Muscle layer of colon (tissue), 2 donors: Measurements from ENCODE around the gene BRICD5.

Experiments
- H3K27ac ChIP-seq: one replicate; pipeline ENCODE4 v1.7.0; 2013; ENCODE audit warnings: low read depth, mild to moderate bottlenecking, low read length, moderate library complexity
- H3K27me3 ChIP-seq, 2 donors: one replicate each; pipeline ENCODE4 v1.7.0; 2013; ENCODE audit warnings: low read length in 2 of 2, mild to moderate bottlenecking in 2 of 2; ENCODE audit not compliant: insufficient read depth in 2 of 2, control insufficient read depth in 1 of 2
- H3K36me3 ChIP-seq: one replicate; pipeline ENCODE4 v1.7.0; 2013; ENCODE audit warnings: mild to moderate bottlenecking, low read length; ENCODE audit not compliant: insufficient read depth
- H3K4me1 ChIP-seq: one replicate; pipeline ENCODE4 v1.7.0; 2013; ENCODE audit warnings: mild to moderate bottlenecking, low read length; ENCODE audit not compliant: insufficient read depth
- H3K4me3 ChIP-seq, 2 donors: one replicate each; pipeline ENCODE4 v1.7.0; 2013; ENCODE audit warnings: low read length in 2 of 2, low read depth in 1 of 2, mild to moderate bottlenecking in 1 of 2, moderate library complexity in 1 of 2
- H3K9ac ChIP-seq: one replicate; pipeline ENCODE4 v1.7.0; 2013; ENCODE audit warnings: low read length
- H3K9me3 ChIP-seq: one replicate; pipeline ENCODE4 v1.7.0; 2013; ENCODE audit warnings: mild to moderate bottlenecking, low read length
- donor health status: abdominal sarcoma.
- donor health status: Adenocarcinoma of cecum.

BRICD5 gene

DNA sequence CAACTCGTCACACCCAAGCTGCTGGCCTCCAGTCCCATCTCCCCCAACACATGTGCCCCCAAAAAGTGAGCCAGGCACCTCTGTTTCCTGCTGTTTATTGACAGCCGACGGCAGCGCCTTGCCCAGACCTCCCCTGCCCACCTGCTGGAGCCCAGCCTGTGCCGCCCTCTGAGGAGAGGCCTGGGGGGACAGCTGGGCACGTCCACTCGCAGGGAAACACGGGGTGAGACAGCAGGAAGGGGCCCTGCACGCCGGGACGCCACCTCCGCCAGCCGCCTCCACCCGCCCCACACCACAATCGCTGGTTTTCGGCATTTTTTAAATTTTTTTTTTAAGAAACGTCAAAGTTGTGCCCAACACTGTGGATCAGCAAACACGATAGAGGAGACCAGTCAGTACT is 33.6 kb downstream of the BRICD5 start:
- H3K9ac ChIP-seq: no peak overlapping the region
- H3K9me3 ChIP-seq: no peaks in the 10 kb centered on the region
- no peak overlapping the region for H3K27ac ChIP-seq
- H3K4me3 ChIP-seq: no peak overlapping the region
- H3K36me3 ChIP-seq: peaks cover 33% of the 10 kb centered on the region
- H3K27me3 ChIP-seq: no peaks in the 10 kb centered on the region
- H3K4me1 ChIP-seq: no peaks in the 10 kb centered on the region

DNA sequence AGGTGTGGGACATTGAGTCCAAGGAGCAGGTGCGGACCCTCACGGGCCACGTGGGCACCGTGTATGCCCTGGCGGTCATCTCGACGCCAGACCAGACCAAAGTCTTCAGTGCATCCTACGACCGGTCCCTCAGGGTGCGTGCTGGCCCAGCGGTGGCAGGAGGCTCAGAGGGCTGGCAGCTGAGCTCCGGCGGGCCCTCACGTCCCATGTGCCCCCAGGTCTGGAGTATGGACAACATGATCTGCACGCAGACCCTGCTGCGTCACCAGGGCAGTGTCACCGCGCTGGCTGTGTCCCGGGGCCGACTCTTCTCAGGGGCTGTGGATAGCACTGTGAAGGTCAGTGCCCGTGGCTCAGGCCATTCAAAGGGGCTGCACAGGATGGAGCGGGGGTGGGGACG is 34.6 kb downstream of the BRICD5 start:
- Histone ChIP-seq H3K27ac (no peak overlapping the region), H3K27me3 (no peaks in the 10 kb centered on the region), H3K4me3 (no peak overlapping the region), H3K4me1 (no peaks in the 10 kb centered on the region), H3K36me3 (peaks cover 33% of the 10 kb centered on the region), H3K9ac (no peak overlapping the region), H3K9me3 (no peaks in the 10 kb centered on the region)

DNA sequence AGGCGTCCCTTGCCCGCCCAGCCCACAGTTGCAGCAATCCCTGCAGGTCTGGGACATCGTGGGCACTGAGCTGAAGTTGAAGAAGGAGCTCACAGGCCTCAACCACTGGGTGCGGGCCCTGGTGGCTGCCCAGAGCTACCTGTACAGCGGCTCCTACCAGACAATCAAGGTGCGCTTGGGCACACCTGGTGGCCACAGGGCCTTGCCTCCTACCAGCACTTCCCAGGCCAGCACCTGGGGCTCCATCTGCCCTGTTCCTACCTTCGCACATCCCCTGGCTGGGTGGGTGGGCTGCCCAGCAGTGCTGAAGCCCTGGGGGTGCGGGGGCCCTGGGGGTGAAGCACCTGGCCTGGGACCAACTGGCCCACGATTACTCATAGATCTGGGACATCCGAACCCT is 35.2 kb downstream of the BRICD5 start:
- Histone ChIP-seq H3K36me3 (peaks cover 33% of the 10 kb centered on the region), H3K4me3 (no peak overlapping the region), H3K9me3 (no peaks in the 10 kb centered on the region), H3K4me1 (no peaks in the 10 kb centered on the region), H3K9ac (no peak overlapping the region), H3K27me3 (no peaks in the 10 kb centered on the region), H3K27ac (no peak overlapping the region)

DNA sequence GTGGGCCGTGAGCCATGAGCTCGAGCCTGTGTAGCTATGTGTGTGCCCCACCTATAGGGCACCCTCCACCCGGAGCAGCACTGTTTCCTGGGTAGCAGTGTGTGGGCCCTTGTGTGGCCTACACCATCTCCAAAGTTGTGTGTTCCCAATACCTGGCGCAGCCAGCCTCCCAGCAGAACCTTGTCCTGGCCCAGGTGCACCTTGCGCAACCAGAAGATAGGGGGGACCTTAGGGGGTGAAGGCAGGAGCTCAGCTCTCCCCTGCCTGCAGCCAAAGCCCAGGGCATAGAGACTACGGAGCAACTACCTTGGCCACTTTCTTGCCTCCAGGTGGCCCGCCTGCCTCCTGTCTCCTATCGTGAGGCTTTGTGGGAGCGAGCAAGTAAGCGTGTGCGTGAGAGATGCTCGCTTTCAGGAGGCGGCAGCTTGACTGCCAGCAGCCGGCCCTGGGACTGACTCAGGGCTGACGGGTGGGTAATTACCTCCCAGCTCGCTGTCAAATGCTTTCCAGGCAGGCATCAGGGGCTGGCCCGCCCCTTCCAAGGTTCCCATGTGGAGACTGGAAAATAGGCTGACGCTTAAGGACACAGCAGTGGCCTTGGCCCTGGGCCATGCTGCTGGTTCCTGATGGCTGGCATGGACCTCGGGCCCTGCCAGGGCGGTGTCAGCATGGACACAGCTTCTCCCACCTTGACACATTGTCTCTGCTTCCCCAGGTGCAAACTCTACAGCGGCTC is 36.1 kb downstream of the BRICD5 start:
- Histone ChIP-seq H3K27me3 (no peaks in the 10 kb centered on the region), H3K9ac (no peak overlapping the region), H3K4me1 (no peaks in the 10 kb centered on the region), H3K4me3 (no peak overlapping the region), H3K9me3 (no peaks in the 10 kb centered on the region), H3K27ac (no peak overlapping the region), H3K36me3 (peaks cover 33% of the 10 kb centered on the region)

DNA sequence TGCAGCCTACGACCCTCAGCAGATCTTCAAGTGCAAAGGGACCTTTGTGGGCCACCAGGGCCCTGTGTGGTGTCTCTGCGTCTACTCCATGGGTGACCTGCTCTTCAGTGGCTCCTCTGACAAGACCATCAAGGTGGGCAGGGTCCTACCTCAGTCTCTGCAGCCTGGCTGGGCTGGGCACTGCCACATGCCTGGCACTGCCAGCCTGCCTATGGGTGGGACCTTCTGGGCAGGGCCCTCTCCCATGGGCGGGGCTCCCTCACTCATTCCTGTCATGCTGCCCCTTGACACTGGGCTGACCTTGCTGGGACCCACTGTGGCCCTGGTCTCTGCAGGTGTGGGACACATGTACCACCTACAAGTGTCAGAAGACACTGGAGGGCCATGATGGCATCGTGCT is 36.7 kb downstream of the BRICD5 start:
- no peak overlapping the region for H3K27ac ChIP-seq
- no peaks in the 10 kb centered on the region for H3K4me1 ChIP-seq
- H3K36me3 ChIP-seq: peaks cover 33% of the 10 kb centered on the region
- H3K9me3 ChIP-seq: no peaks in the 10 kb centered on the region
- H3K27me3 ChIP-seq: no peaks in the 10 kb centered on the region
- H3K9ac ChIP-seq: no peak overlapping the region
- H3K4me3 ChIP-seq: no peak overlapping the region

DNA sequence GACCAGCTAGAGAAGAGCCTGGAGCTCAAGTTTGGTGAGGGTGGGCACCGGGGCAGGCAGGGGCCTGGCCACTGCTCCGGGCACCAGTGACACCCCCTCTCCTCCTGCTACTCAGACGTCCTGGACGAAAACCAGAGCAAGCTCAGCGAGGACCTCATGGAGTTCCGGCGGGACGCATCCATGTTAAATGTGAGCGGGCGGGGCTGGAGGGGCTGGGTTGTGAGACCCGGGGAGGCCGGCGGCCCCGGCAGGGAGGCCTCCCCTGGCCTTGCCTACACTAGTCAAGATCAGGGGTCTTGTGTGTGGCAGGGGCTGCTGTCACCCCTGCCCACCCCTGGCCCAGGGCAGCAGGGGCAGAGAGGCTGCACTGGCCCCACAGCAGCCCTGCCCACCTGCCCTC is 37.3 kb downstream of the BRICD5 start:
- no peaks in the 10 kb centered on the region for H3K9me3 ChIP-seq
- no peaks in the 10 kb centered on the region for H3K27me3 ChIP-seq
- peaks cover 34% of the 10 kb centered on the region for H3K36me3 ChIP-seq
- H3K27ac ChIP-seq: no peak overlapping the region
- no peaks in the 10 kb centered on the region for H3K4me1 ChIP-seq
- H3K9ac ChIP-seq: no peak overlapping the region
- no peak overlapping the region for H3K4me3 ChIP-seq

DNA sequence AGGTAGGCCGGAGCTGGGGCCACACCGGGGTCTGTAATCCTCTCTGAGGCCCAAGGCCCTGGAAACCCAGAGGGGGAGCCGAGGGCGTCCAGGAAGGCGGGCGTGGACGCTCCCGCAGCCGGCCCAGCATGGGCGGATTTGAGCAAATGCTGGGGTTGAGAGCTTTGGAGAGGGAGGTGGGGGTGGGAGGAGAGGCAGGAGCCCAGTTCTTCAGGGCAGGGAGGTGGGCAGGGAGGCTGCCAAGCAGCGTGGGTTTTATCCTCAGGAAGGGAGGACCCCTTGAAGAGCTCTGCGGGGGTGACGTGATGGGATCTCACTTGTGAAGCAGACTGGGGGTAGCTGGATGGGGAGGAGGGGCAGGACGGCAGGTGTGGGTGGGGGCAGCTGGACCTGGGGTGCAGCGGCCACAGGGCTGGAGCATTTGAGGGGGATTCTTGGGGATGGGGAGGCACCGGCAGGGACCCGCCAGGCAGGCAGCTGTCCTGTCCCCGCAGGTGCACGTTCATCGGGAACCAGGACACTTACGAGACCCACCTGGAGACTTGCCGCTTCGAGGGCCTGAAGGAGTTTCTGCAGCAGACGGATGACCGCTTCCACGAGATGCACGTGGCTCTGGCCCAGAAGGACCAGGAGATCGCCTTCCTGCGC is 37.9 kb downstream of the BRICD5 start:
- Histone ChIP-seq H3K9ac (no peak overlapping the region), H3K27me3 (no peaks in the 10 kb centered on the region), H3K4me3 (no peak overlapping the region), H3K27ac (no peak overlapping the region), H3K36me3 (peaks cover 40% of the 10 kb centered on the region), H3K4me1 (no peaks in the 10 kb centered on the region), H3K9me3 (no peaks in the 10 kb centered on the region)

DNA sequence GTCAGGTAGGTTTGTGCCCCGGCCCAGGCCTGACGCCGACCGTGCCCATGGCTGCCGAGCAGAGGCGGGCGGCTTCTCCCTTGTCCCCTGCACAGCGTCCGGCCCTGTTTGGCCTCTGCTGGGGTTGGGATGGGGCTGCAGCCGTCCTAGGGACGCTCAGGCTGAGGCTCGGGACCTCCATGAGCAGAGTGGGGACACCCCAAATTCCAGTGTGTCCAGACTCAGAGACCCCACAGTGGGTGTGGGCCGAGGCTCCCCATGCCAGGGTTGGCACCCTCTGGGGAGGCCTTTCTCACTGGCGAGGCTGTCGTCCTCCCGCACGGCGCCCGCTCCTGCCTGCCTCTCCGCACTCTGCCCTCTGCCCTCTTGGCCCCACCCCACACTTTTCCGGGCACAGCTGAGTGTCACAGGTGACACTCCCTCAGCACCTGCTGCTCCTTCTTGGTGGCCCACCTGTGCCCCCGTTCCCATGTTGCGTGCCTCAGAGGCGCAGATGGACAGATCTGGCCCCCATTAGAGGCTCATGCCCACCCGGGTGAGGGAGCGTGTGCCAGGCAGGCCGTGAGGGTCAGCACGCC is 39.0 kb downstream of the BRICD5 start:
- Histone ChIP-seq H3K27me3 (no peaks in the 10 kb centered on the region), H3K27ac (no peak overlapping the region), H3K9me3 (no peaks in the 10 kb centered on the region), H3K36me3 (peaks cover 50% of the 10 kb centered on the region), H3K4me3 (no peak overlapping the region), H3K4me1 (no peaks in the 10 kb centered on the region), H3K9ac (no peak overlapping the region)

DNA sequence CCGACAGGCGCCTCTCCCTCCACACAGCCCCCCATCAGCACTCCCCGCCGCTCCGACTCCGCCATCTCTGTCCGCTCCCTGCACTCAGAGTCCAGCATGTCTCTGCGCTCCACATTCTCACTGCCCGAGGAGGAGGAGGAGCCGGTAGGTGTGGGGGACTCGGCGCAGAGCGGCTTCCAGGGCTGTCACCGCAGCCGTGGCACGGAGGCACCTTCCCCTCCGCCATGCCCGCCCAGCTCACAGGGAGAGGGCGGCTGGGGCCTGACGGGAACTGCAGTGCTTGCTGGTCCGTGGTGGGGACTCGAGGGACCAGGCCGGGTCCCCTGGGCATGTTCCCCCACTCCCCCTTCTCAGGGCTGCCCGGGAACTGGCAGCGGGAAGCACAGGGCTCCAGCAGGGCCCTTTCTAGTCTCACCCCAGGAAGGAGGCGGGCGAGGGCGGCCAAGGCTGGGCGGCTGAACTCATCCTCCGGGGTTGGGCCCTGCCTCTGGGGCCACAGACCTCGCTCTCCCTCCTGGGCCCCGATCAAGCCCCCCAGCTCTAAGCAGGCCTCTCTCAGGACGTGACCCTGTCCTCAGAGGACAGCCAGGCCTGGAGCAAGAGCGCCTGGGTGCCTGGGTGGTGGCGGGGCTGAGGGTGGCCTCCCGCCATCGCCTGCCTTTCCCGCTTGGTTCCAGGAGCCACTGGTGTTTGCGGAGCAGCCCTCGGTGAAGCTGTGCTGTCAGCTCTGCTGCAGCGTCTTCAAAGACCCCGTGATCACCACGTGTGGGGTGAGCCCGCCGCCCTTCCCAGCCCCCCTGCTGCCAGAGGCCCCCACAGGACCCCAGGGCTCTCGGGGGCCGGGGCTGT is 39.9 kb downstream of the BRICD5 start:
- H3K9me3 ChIP-seq: no peaks in the 10 kb centered on the region
- H3K36me3 ChIP-seq: peaks cover 52% of the 10 kb centered on the region
- no peaks in the 10 kb centered on the region for H3K4me1 ChIP-seq
- H3K4me3 ChIP-seq: no peak overlapping the region
- H3K27ac ChIP-seq: no peak overlapping the region
- no peak overlapping the region for H3K9ac ChIP-seq
- no peaks in the 10 kb centered on the region for H3K27me3 ChIP-seq

DNA sequence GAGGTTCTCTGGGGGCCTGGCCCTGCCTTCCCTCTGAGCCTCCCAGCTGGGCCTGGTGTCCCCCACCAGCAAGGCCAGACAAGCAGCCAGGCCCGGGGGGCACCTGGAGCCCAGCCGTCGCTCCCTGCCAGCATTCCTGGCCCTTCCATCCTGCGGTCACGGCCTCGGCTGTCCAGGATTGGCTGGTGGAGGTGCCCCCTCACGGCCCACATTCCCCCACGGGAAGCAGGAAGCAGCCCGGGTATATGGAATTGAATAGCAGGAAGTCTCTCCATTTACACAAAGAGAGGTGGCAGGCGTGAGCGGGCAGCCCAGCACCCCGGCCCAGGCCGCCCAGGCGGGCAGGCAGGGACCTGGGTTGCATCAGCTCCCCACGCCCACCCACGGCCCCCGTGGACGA is 40.6 kb downstream of the BRICD5 start:
- Histone ChIP-seq H3K36me3 (peaks cover 48% of the 10 kb centered on the region), H3K27ac (no peak overlapping the region), H3K27me3 (no peaks in the 10 kb centered on the region), H3K4me3 (no peak overlapping the region), H3K9ac (no peak overlapping the region), H3K9me3 (no peaks in the 10 kb centered on the region), H3K4me1 (no peaks in the 10 kb centered on the region)

DNA sequence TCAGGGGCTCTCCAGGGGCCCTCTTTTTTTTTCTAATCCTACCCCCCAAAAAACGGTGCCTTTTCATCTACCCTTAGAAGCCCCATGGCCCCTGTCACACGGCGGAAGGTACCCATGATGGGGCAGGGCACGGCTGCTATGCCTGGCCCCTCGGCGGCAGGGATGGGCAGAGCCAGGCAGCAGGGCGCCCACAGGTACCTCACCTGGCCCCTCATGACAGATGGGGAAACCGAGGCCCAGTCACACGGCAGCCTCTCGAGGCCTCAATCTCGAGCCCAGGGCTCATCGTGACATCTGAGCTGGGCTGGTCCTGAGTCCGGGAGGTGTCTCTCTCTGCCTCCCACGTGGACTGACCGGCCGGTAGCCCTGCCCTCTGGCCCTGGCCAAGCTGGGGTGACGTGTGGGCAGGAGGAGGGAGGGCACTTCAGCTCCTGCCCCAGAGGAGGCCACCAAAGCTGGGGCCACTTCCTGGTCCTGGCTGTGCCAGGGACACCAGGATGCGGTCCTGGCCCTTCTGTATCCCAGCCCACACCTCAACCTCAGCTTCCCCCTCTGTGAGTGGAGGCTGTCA is 43.5 kb downstream of the BRICD5 start:
- no peaks in the 10 kb centered on the region for H3K9me3 ChIP-seq
- H3K4me1 ChIP-seq: no peaks in the 10 kb centered on the region
- H3K9ac ChIP-seq: no peak overlapping the region
- no peak overlapping the region for H3K4me3 ChIP-seq
- H3K27me3 ChIP-seq: no peaks in the 10 kb centered on the region
- H3K36me3 ChIP-seq: peaks cover 29% of the 10 kb centered on the region
- H3K27ac ChIP-seq: no peak overlapping the region
